Stimulated activated CD8-positive, alpha-beta memory T cell treated with anti-CD3 and anti-CD28 coated beads, Interleukin-4, amount 100 ng/mL, for 4 hours (primary cell): Measurements from ENCODE around the gene DGKI.

Source experiments
- DNase-seq, 2 donors: peaks; one replicate each; pipeline ENCODE4 v3.0.0-alpha.2; 2020; ENCODE audit warnings: low read depth in 2 of 2, low spot score in 1 of 2

Gene DGKI

GRCh38 chr7:137791930-137792329, 54.8 kb downstream of the DGKI start:
- DNase-seq: no peak

- DNase-seq: no peak
Measured at GRCh38 chr7:137790828-137791227, 55.9 kb downstream of the DGKI start.

GRCh38 chr7:137789215-137789882, 57.4 kb downstream of the DGKI start:
- no peak for DNase-seq

GRCh38 chr7:137787301-137787976, 59.3 kb downstream of the DGKI start:
- no peak for DNase-seq

GRCh38 chr7:137778511-137778910, 68.3 kb downstream of the DGKI start:
- no peak for DNase-seq

GRCh38 chr7:137774793-137775201, 72.0 kb downstream of the DGKI start:
- no peak for DNase-seq

GRCh38 chr7:137772748-137773147, 74.0 kb downstream of the DGKI start:
- no peak for DNase-seq

GRCh38 chr7:137772316-137772715, 74.5 kb downstream of the DGKI start:
- DNase-seq: no peak

- no peak for DNase-seq
Measured at GRCh38 chr7:137771679-137772078, 75.1 kb downstream of the DGKI start.

- no peak for DNase-seq
Measured at GRCh38 chr7:137771273-137771672, 75.5 kb downstream of the DGKI start.

- no peak for DNase-seq
Measured at GRCh38 chr7:137768366-137768765, 78.4 kb downstream of the DGKI start.

GRCh38 chr7:137762334-137762733, 84.4 kb downstream of the DGKI start:
- no peak for DNase-seq

- DNase-seq: no peak
Measured at GRCh38 chr7:137760111-137760510, 86.7 kb downstream of the DGKI start.

- no peak for DNase-seq
Measured at GRCh38 chr7:137757146-137757925, 89.4 kb downstream of the DGKI start.

- DNase-seq: no peak
Measured at GRCh38 chr7:137755846-137756651, 90.7 kb downstream of the DGKI start.

GRCh38 chr7:137755427-137755826, 91.3 kb downstream of the DGKI start:
- DNase-seq: no peak

- DNase-seq: no peak
Measured at GRCh38 chr7:137753948-137754851, 92.6 kb downstream of the DGKI start.

- DNase-seq: no peak
Measured at GRCh38 chr7:137753575-137753947, 93.2 kb downstream of the DGKI start.

- DNase-seq: no peak
Measured at GRCh38 chr7:137753067-137753466, 93.7 kb downstream of the DGKI start.

GRCh38 chr7:137751361-137752009, 95.3 kb downstream of the DGKI start:
- DNase-seq: no peak
